SK-N-SH (cell line): ENCODE results near the gene GNAI3. TPM values are rescaled to one million over a fixed set of nuclear protein-coding genes. Genes with fewer than 3 reads are reported as not detected.

Experiments used
- CTCF ChIA-PET: fragments of 300-600, 350-600 bp; formaldehyde crosslinking; extraction: SDS; loops from one replicate; lab custom pipeline; 2021; lab: Yijun Ruan, JAX
- POLR2A ChIA-PET: fragments of 350-600 bp; sonication (Branson Sonifier 250); formaldehyde crosslinking; extraction: SDS; loops from one replicate; lab custom pipeline; 2020; ENCODE audit warnings: antibody characterized with exemption, inconsistent platforms; lab: Yijun Ruan, JAX
- DNase-seq: peaks from one replicate; pipeline ENCODE4 v3.0.0; 2012
- H2AFZ ChIP-seq: fragments of 200-600 bp; sonication (generic); 2 replicates; pipeline ENCODE4 v1.8.1; 2016; ENCODE audit warnings: antibody characterized with exemption, mild to moderate bottlenecking, low read depth
- H3F3A ChIP-seq: fragments of 200-600 bp; sonication (generic); replicated peaks from 2 replicates; pipeline ENCODE3; 2016; ENCODE audit warnings: antibody characterized with exemption, mild to moderate bottlenecking; ENCODE audit not compliant: insufficient read depth
- H3K27ac ChIP-seq, 2 experiments: fragments of 200-500 bp in 1 of 2; fragments of 200-600 bp in 1 of 2; sonication (Bioruptor generic) in 1 of 2; sonication (generic), shearing (Covaris generic) in 1 of 2; 2 replicates each; pipeline versions ENCODE4 v1.5.1 to v1.6.1; 2014 to 2016; ENCODE audit warnings: low read depth in 2 of 2, inconsistent platforms in 1 of 2, low read length in 1 of 2, mild to moderate bottlenecking in 1 of 2, mixed read lengths in 1 of 2
- H3K27me3 ChIP-seq: fragments of 200-600 bp; sonication (generic), shearing (Covaris generic); 2 replicates; pipeline ENCODE4 v1.6.1; 2016; ENCODE audit warnings: mixed run types; ENCODE audit not compliant: insufficient read depth
- H3K36me3 ChIP-seq, 2 experiments: fragments of 200-500 bp in 1 of 2; fragments of 200-600 bp in 1 of 2; sonication (Bioruptor generic) in 1 of 2; sonication (generic) in 1 of 2; replicated peaks in 1 of 2; 2 replicates each; pipeline versions ENCODE3 to v1.5.1; 2014 to 2016; ENCODE audit warnings: low read length in 1 of 2, mild to moderate bottlenecking in 1 of 2; ENCODE audit not compliant: insufficient read depth in 2 of 2, control insufficient read depth in 1 of 2
- H3K4me1 ChIP-seq, 2 experiments: fragments of 200-500 bp in 1 of 2; fragments of 200-600 bp in 1 of 2; sonication (Bioruptor generic) in 1 of 2; sonication (generic), shearing (Covaris generic) in 1 of 2; 2 replicates each; pipeline versions ENCODE4 v1.5.1 to v1.6.1; 2014 to 2016; ENCODE audit warnings: low read depth in 1 of 2, low read length in 1 of 2, mixed run types in 1 of 2; ENCODE audit not compliant: insufficient read depth in 2 of 2, control insufficient read depth in 1 of 2
- H3K4me2 ChIP-seq: fragments of 200-600 bp; sonication (generic), shearing (Covaris generic); 2 replicates; pipeline ENCODE4 v1.6.1; 2017; ENCODE audit warnings: mixed run types
- H3K4me3 ChIP-seq, 2 experiments: fragments of 200-500 bp in 1 of 2; fragments of 200-600 bp in 1 of 2; sonication (Bioruptor generic) in 1 of 2; sonication (generic), shearing (Covaris generic) in 1 of 2; 2 replicates each; pipeline versions ENCODE4 v1.5.1 to v1.8.1; 2014 to 2016; ENCODE audit warnings: low read depth in 2 of 2, inconsistent platforms in 1 of 2, low read length in 1 of 2, mild to moderate bottlenecking in 1 of 2, mixed read lengths in 1 of 2, moderate library complexity in 1 of 2
- H3K79me2 ChIP-seq: fragments of 200-600 bp; sonication (generic); 2 replicates; pipeline ENCODE4 v1.8.1; 2017; ENCODE audit warnings: mild to moderate bottlenecking; ENCODE audit not compliant: insufficient read depth
- H3K9ac ChIP-seq: fragments of 200-600 bp; sonication (generic); 2 replicates; pipeline ENCODE4 v1.6.1; 2017; ENCODE audit warnings: mixed run types
- H3K9me2 ChIP-seq: fragments of 200-600 bp; sonication (generic); 2 replicates; pipeline ENCODE4 v1.6.1; 2017; ENCODE audit warnings: mixed run types
- H3K9me3 ChIP-seq: fragments of 200-600 bp; sonication (generic); 2 replicates; pipeline ENCODE4 v1.6.1; 2017; ENCODE audit warnings: mixed run types, mild to moderate bottlenecking, moderate library complexity
- H4K20me1 ChIP-seq: fragments of 200-600 bp; sonication (generic); 2 replicates; pipeline ENCODE4 v1.6.1; 2017; ENCODE audit warnings: mild to moderate bottlenecking, mixed run types; ENCODE audit not compliant: insufficient read depth
- ELF1 ChIP-seq: IDR thresholded peaks from 2 replicates; pipeline ENCODE4 v1.4.0; 2012
- EP300 ChIP-seq, 2 experiments: IDR thresholded peaks; 2 replicates each; pipeline versions ENCODE4 v1.4.0 to v1.6.1; 2012; ENCODE audit warnings: borderline replicate concordance in 1 of 2, low read depth in 1 of 2, low read length in 1 of 2
- FOXM1 ChIP-seq: IDR thresholded peaks from 2 replicates; pipeline ENCODE4 v1.4.0; 2012; ENCODE audit warnings: low read depth, mild to moderate bottlenecking
- GABPA ChIP-seq: IDR thresholded peaks from 2 replicates; pipeline ENCODE4 v1.4.0; 2012; ENCODE audit warnings: low read depth, mild to moderate bottlenecking
- MXI1 ChIP-seq: IDR thresholded peaks from 2 replicates; pipeline ENCODE4 v1.6.1; 2012; ENCODE audit warnings: mild to moderate bottlenecking, low read depth, low read length, improper control_type of control experiment
- NFIC ChIP-seq: IDR thresholded peaks from 2 replicates; pipeline ENCODE4 v1.4.0; 2012; ENCODE audit warnings: borderline replicate concordance
- RAD21 ChIP-seq: IDR thresholded peaks from 2 replicates; pipeline ENCODE4 v1.6.1; 2012; ENCODE audit warnings: mild to moderate bottlenecking, low read length
- RFX5 ChIP-seq: IDR thresholded peaks from 2 replicates; pipeline ENCODE4 v1.6.1; 2012; ENCODE audit warnings: mild to moderate bottlenecking, improper control_type of control experiment, low read length
- TCF12 ChIP-seq: IDR thresholded peaks from 2 replicates; pipeline ENCODE4 v1.4.0; 2012
- TEAD4 ChIP-seq: IDR thresholded peaks from 2 replicates; pipeline ENCODE4 v1.4.0; 2012; ENCODE audit warnings: mild to moderate bottlenecking, borderline replicate concordance; ENCODE audit not compliant: insufficient read depth
- USF2 ChIP-seq: fragments of 150-350 bp; IDR thresholded peaks from 2 replicates; pipeline ENCODE4 v1.6.1; 2017; ENCODE audit warnings: antibody characterized with exemption, low read length, low read depth, borderline replicate concordance
- YY1 ChIP-seq: IDR thresholded peaks from 2 replicates; pipeline ENCODE4 v1.4.0; 2012; ENCODE audit warnings: low read depth, mild to moderate bottlenecking
- ZBTB33 ChIP-seq: IDR thresholded peaks from 2 replicates; pipeline ENCODE4 v1.4.0; 2012; ENCODE audit warnings: low read depth, borderline replicate concordance
- WGBS: methylation state at CpG from one replicate; pipeline ENCODE4 v1.1.6; 2017; ENCODE audit warnings: low lambda C conversion rate; 5-methylcytosine and 5-hydroxymethylcytosine counted together
- polyA plus RNA-seq, 3 experiments: library from polyadenylated mRNA; depleted of rRNA; stranded (reverse); fragments of >200 nt; gene quantifications; 2 replicates each; pipeline ENCODE4 v1.2.3, GENCODE V29; 2012
- TF ChIP-seq, protein P1 (sequence below): IDR thresholded peaks from 2 replicates; pipeline ENCODE4 v1.4.0; 2012; ENCODE audit warnings: low read depth
- TF ChIP-seq, protein P2 (sequence below): IDR thresholded peaks from 2 replicates; pipeline ENCODE4 v1.4.0; 2012; ENCODE audit warnings: low read depth, borderline replicate concordance

GNAI3 gene
- polyA plus RNA-seq, 1 of the 3 experiments (the other 2 are of a cell fraction) = 4.0 TPM

GRCh38 chr1:109548321-109549267 is at the start of gene GNAI3 (continued):
- TF ChIP-seq NFIC (no peak), MXI1 (peak; percentile 91), ELF1 (peak; percentile 87), TEAD4 (no peak), RAD21 (no peak; the same call in 1 of the 2 replicates), EP300 (IDR thresholded peaks at IDR 0.05; ENCODE audit: borderline replicate concordance in 1 of 2, low read depth in 1 of 2, low read length in 1 of 2) (peak in 1 of 2 experiments; percentile 33; a peak in 1 of 4 replicates), USF2 (no peak), ZBTB33 (no peak), GABPA (peak; percentile 93), TCF12 (no peak)
- TF ChIP-seq, protein P1, sequence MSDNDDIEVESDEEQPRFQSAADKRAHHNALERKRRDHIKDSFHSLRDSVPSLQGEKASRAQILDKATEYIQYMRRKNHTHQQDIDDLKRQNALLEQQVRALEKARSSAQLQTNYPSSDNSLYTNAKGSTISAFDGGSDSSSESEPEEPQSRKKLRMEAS = peak; percentile 72

GRCh38 chr1:109499081-109499480 is 49.3 kb upstream of the GNAI3 start:
- Histone ChIP-seq H3K4me3 (no peak overlapping the region), H3F3A (no peaks in the 10 kb centered on the region), H3K27me3 (no peaks in the 10 kb centered on the region), H3K79me2 (peaks cover 19% of the 10 kb centered on the region), H3K9me3 (no peaks in the 10 kb centered on the region), H3K27ac (no peak overlapping the region), H3K36me3 (peaks cover 5 to 17% of the 10 kb centered on the region in 2 experiments), H3K4me2 (no peak overlapping the region), H3K9ac (no peak overlapping the region), H4K20me1 (no peaks in the 10 kb centered on the region), H3K9me2 (no peaks in the 10 kb centered on the region), H2AFZ (no peak overlapping the region), H3K4me1 (peaks cover 0 to 19% of the 10 kb centered on the region in 2 experiments; a peak in 2 of 4 replicates)
- ChIA-PET POLR2A (interaction anchor here (0.9 to 3.3 kb wide), 3 partner anchors 10 to 33 kb away, joined by 3 to 13 read pairs (median 3); partner anchors contain the start of gene AMIGO1), CTCF (interaction anchor here (0.7 to 40.2 kb wide), 18 partner anchors 9 to 274 kb away, joined by 3 to 1710 read pairs (median 6); partner anchors contain the start of genes AMIGO1, ATXN7L2, CYB561D1 and GPR61)
- WGBS = 91% methylated on average over 7 of the region's 7 CpGs
- no peak for DNase-seq
- TF ChIP-seq, protein P2, sequence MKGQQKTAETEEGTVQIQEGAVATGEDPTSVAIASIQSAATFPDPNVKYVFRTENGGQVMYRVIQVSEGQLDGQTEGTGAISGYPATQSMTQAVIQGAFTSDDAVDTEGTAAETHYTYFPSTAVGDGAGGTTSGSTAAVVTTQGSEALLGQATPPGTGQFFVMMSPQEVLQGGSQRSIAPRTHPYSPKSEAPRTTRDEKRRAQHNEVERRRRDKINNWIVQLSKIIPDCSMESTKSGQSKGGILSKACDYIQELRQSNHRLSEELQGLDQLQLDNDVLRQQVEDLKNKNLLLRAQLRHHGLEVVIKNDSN = no peak
- TF ChIP-seq FOXM1 (no peak), RFX5 (no peak), YY1 (no peak)
- TF ChIP-seq, protein P1 = no peak
